Measurements from ENCODE around the gene CHMP1A. TPM values are rescaled to one million over a fixed set of nuclear protein-coding genes. Genes with fewer than 3 reads are reported as not detected.

The CHMP1A gene
- polyA plus RNA-seq, 4 donors: 78.6 to 202 (median 138) TPM

- FAIRE-seq: no peak
Observed at GRCh38 chr16:89660146-89660545, 2.6 kb upstream of the CHMP1A start.

GRCh38 chr16:89658221-89658879, 842 bp upstream of the CHMP1A start:
- DNase-seq: peak in 1 of 2 donors; percentile 29
- WGBS, 3 donors: 4 to 14% (median 7%) methylated on average over 27 of the region's 27 CpGs

More at GRCh38 chr16:89660146-89660545, 2.6 kb upstream of the CHMP1A start:
- no peak overlapping the region for H3K4me3 ChIP-seq (ENCODE audit: low read depth in 1 of 3, low read length in 3 of 3)
- DNase-seq: no peak
- H3K9me3 ChIP-seq (ENCODE audit: control insufficient read depth in 2 of 2, insufficient read depth in 1 of 2, low read depth in 1 of 2, low read length in 1 of 2): no peaks in the 10 kb centered on the region
- peaks cover 0 to 57% (median 3%) of the 10 kb centered on the region in 3 donors for H3K36me3 ChIP-seq (ENCODE audit: control insufficient read depth in 3 of 3, insufficient read depth in 2 of 3, low read depth in 1 of 3, low read length in 3 of 3)
- H3K27ac ChIP-seq (ENCODE audit: low read depth in 1 of 3, low read length in 2 of 3): no peak overlapping the region
- WGBS, 3 donors: 93 to 98% (median 93%) methylated on average over 7 of the region's 7 CpGs
- H3K27me3 ChIP-seq (ENCODE audit: control insufficient read depth in 3 of 3, insufficient read depth in 3 of 3, low read length in 3 of 3): no peaks in the 10 kb centered on the region
- H3K4me1 ChIP-seq (ENCODE audit: control insufficient read depth in 3 of 3, insufficient read depth in 2 of 3, low read depth in 1 of 3, low read length in 2 of 3): peaks cover 2 to 14% (median 9%) of the 10 kb centered on the region in 3 donors

GRCh38 chr16:89656435-89657121, 930 bp downstream of the CHMP1A start:
- WGBS, 3 donors: 33 to 42% (median 40%) methylated on average over 20 to 32 of the region's 32 CpGs
- peaks cover 0 to 52% (median 3%) of the 10 kb centered on the region in 3 donors for H3K36me3 ChIP-seq (ENCODE audit: control insufficient read depth in 3 of 3, insufficient read depth in 2 of 3, low read depth in 1 of 3, low read length in 3 of 3)
- H3K4me3 ChIP-seq (ENCODE audit: low read depth in 1 of 3, low read length in 3 of 3): peak overlapping the region; percentile 71 to 95 (median 83)
- peaks cover 2 to 14% (median 9%) of the 10 kb centered on the region in 3 donors for H3K4me1 ChIP-seq (ENCODE audit: control insufficient read depth in 3 of 3, insufficient read depth in 2 of 3, low read depth in 1 of 3, low read length in 2 of 3)
- DNase-seq (no peak), FAIRE-seq (no peak)
- no peaks in the 10 kb centered on the region for H3K9me3 ChIP-seq (ENCODE audit: control insufficient read depth in 2 of 2, insufficient read depth in 1 of 2, low read depth in 1 of 2, low read length in 1 of 2)
- H3K27ac ChIP-seq (ENCODE audit: low read depth in 1 of 3, low read length in 2 of 3): peak overlapping the region in 1 of 3 donors; percentile 89
- H3K27me3 ChIP-seq (ENCODE audit: control insufficient read depth in 3 of 3, insufficient read depth in 3 of 3, low read length in 3 of 3): no peaks in the 10 kb centered on the region

More at GRCh38 chr16:89658221-89658879, 842 bp upstream of the CHMP1A start:
- Histone ChIP-seq H3K9me3 (ENCODE audit: control insufficient read depth in 2 of 2, insufficient read depth in 1 of 2, low read depth in 1 of 2, low read length in 1 of 2) (no peaks in the 10 kb centered on the region), H3K27ac (ENCODE audit: low read depth in 1 of 3, low read length in 2 of 3) (peak overlapping the region; percentile 57 to 82 (median 68)), H3K36me3 (ENCODE audit: control insufficient read depth in 3 of 3, insufficient read depth in 2 of 3, low read depth in 1 of 3, low read length in 3 of 3) (peaks cover 0 to 55% (median 3%) of the 10 kb centered on the region in 3 donors), H3K27me3 (ENCODE audit: control insufficient read depth in 3 of 3, insufficient read depth in 3 of 3, low read length in 3 of 3) (no peaks in the 10 kb centered on the region), H3K4me1 (ENCODE audit: control insufficient read depth in 3 of 3, insufficient read depth in 2 of 3, low read depth in 1 of 3, low read length in 2 of 3) (peaks cover 2 to 14% (median 9%) of the 10 kb centered on the region in 3 donors), H3K4me3 (ENCODE audit: low read depth in 1 of 3, low read length in 3 of 3) (peak overlapping the region; percentile 71 to 95 (median 83))
- no peak for FAIRE-seq

GRCh38 chr16:89655062-89655643, 2.4 kb downstream of the CHMP1A start:
- Histone ChIP-seq H3K9me3 (ENCODE audit: control insufficient read depth in 2 of 2, insufficient read depth in 1 of 2, low read depth in 1 of 2, low read length in 1 of 2) (no peaks in the 10 kb centered on the region), H3K36me3 (ENCODE audit: control insufficient read depth in 3 of 3, insufficient read depth in 2 of 3, low read depth in 1 of 3, low read length in 3 of 3) (peaks cover 3 to 53% (median 4%) of the 10 kb centered on the region in 3 donors), H3K4me1 (ENCODE audit: control insufficient read depth in 3 of 3, insufficient read depth in 2 of 3, low read depth in 1 of 3, low read length in 2 of 3) (peaks cover 2 to 14% (median 9%) of the 10 kb centered on the region in 3 donors), H3K27ac (ENCODE audit: low read depth in 1 of 3, low read length in 2 of 3) (no peak overlapping the region), H3K27me3 (ENCODE audit: control insufficient read depth in 3 of 3, insufficient read depth in 3 of 3, low read length in 3 of 3) (no peaks in the 10 kb centered on the region), H3K4me3 (ENCODE audit: low read depth in 1 of 3, low read length in 3 of 3) (no peak overlapping the region)
- WGBS, 3 donors: 24 to 73% (median 34%) methylated on average over 10 of the region's 10 CpGs
- DNase-seq (peak in 1 of 2 donors; percentile 77), FAIRE-seq (no peak)

- Histone ChIP-seq H3K27me3 (ENCODE audit: control insufficient read depth in 3 of 3, insufficient read depth in 3 of 3, low read length in 3 of 3) (no peaks in the 10 kb centered on the region), H3K4me3 (ENCODE audit: low read depth in 1 of 3, low read length in 3 of 3) (no peak overlapping the region), H3K36me3 (ENCODE audit: control insufficient read depth in 3 of 3, insufficient read depth in 2 of 3, low read depth in 1 of 3, low read length in 3 of 3) (peaks cover 3 to 60% (median 7%) of the 10 kb centered on the region in 3 donors), H3K9me3 (ENCODE audit: control insufficient read depth in 2 of 2, insufficient read depth in 1 of 2, low read depth in 1 of 2, low read length in 1 of 2) (no peaks in the 10 kb centered on the region), H3K27ac (ENCODE audit: low read depth in 1 of 3, low read length in 2 of 3) (no peak overlapping the region), H3K4me1 (ENCODE audit: control insufficient read depth in 3 of 3, insufficient read depth in 2 of 3, low read depth in 1 of 3, low read length in 2 of 3) (peaks cover 2 to 11% (median 5%) of the 10 kb centered on the region in 3 donors)
- FAIRE-seq: no peak
- DNase-seq: no peak
- WGBS, 3 donors: 84 to 87% (median 86%) methylated on average over 10 of the region's 10 CpGs
Observed at GRCh38 chr16:89653656-89654295, 3.7 kb downstream of the CHMP1A start.

GRCh38 chr16:89651584-89651983, 5.9 kb downstream of the CHMP1A start:
- H3K4me1 ChIP-seq (ENCODE audit: control insufficient read depth in 3 of 3, insufficient read depth in 2 of 3, low read depth in 1 of 3, low read length in 2 of 3): peaks cover 2 to 4% (median 2%) of the 10 kb centered on the region in 3 donors
- no peaks in the 10 kb centered on the region for H3K27me3 ChIP-seq (ENCODE audit: control insufficient read depth in 3 of 3, insufficient read depth in 3 of 3, low read length in 3 of 3)
- no peaks in the 10 kb centered on the region for H3K9me3 ChIP-seq (ENCODE audit: control insufficient read depth in 2 of 2, insufficient read depth in 1 of 2, low read depth in 1 of 2, low read length in 1 of 2)
- peaks cover 8 to 78% (median 15%) of the 10 kb centered on the region in 3 donors for H3K36me3 ChIP-seq (ENCODE audit: control insufficient read depth in 3 of 3, insufficient read depth in 2 of 3, low read depth in 1 of 3, low read length in 3 of 3)
- FAIRE-seq: no peak
- WGBS, 3 donors: 88 to 90% (median 88%) methylated on average over 15 of the region's 15 CpGs
- DNase-seq: no peak
- no peak overlapping the region for H3K27ac ChIP-seq (ENCODE audit: low read depth in 1 of 3, low read length in 2 of 3)
- H3K4me3 ChIP-seq (ENCODE audit: low read depth in 1 of 3, low read length in 3 of 3): no peak overlapping the region

- Histone ChIP-seq H3K27me3 (ENCODE audit: control insufficient read depth in 3 of 3, insufficient read depth in 3 of 3, low read length in 3 of 3) (no peaks in the 10 kb centered on the region), H3K36me3 (ENCODE audit: control insufficient read depth in 3 of 3, insufficient read depth in 2 of 3, low read depth in 1 of 3, low read length in 3 of 3) (peaks cover 17 to 76% (median 27%) of the 10 kb centered on the region in 3 donors), H3K4me1 (ENCODE audit: control insufficient read depth in 3 of 3, insufficient read depth in 2 of 3, low read depth in 1 of 3, low read length in 2 of 3) (no peaks in the 10 kb centered on the region), H3K27ac (ENCODE audit: low read depth in 1 of 3, low read length in 2 of 3) (no peak overlapping the region), H3K9me3 (ENCODE audit: control insufficient read depth in 2 of 2, insufficient read depth in 1 of 2, low read depth in 1 of 2, low read length in 1 of 2) (no peaks in the 10 kb centered on the region), H3K4me3 (ENCODE audit: low read depth in 1 of 3, low read length in 3 of 3) (no peak overlapping the region)
- WGBS, 3 donors: 84 to 93% (median 92%) methylated on average over 12 of the region's 12 CpGs
- FAIRE-seq (no peak), DNase-seq (no peak)
Observed at GRCh38 chr16:89646906-89647305, 10.6 kb downstream of the CHMP1A start.

GRCh38 chr16:89646270-89646669, 11.2 kb downstream of the CHMP1A start:
- H3K36me3 ChIP-seq (ENCODE audit: control insufficient read depth in 3 of 3, insufficient read depth in 2 of 3, low read depth in 1 of 3, low read length in 3 of 3): peaks cover 17 to 69% (median 27%) of the 10 kb centered on the region in 3 donors
- FAIRE-seq (no peak), DNase-seq (no peak)
- H3K27me3 ChIP-seq (ENCODE audit: control insufficient read depth in 3 of 3, insufficient read depth in 3 of 3, low read length in 3 of 3): no peaks in the 10 kb centered on the region
- no peak overlapping the region for H3K4me3 ChIP-seq (ENCODE audit: low read depth in 1 of 3, low read length in 3 of 3)
- H3K9me3 ChIP-seq (ENCODE audit: control insufficient read depth in 2 of 2, insufficient read depth in 1 of 2, low read depth in 1 of 2, low read length in 1 of 2): no peaks in the 10 kb centered on the region
- no peak overlapping the region for H3K27ac ChIP-seq (ENCODE audit: low read depth in 1 of 3, low read length in 2 of 3)
- WGBS, 3 donors: 96% methylated on average over 22 of the region's 22 CpGs
- H3K4me1 ChIP-seq (ENCODE audit: control insufficient read depth in 3 of 3, insufficient read depth in 2 of 3, low read depth in 1 of 3, low read length in 2 of 3): no peaks in the 10 kb centered on the region

Measured in small intestine (tissue), 7 donors.